Lower leg skin (tissue), 3 donors: ENCODE measurements around the gene ORM2.

Source experiments
- CTCF ChIP-seq, 3 donors: fragments of 450-650 bp; IDR thresholded peaks; one replicate each; pipeline ENCODE4 v1.5.1; 2016; ENCODE audit warnings: antibody characterized with exemption in 3 of 3, mild to moderate bottlenecking in 3 of 3, moderate library complexity in 2 of 3
- POLR2A ChIP-seq, 2 donors: fragments of 450-650 bp; IDR thresholded peaks; one replicate each; pipeline ENCODE4 v1.6.1; 2016 to 2017; ENCODE audit warnings: antibody characterized with exemption in 2 of 2, mild to moderate bottlenecking in 1 of 2, moderate library complexity in 1 of 2

DNA sequence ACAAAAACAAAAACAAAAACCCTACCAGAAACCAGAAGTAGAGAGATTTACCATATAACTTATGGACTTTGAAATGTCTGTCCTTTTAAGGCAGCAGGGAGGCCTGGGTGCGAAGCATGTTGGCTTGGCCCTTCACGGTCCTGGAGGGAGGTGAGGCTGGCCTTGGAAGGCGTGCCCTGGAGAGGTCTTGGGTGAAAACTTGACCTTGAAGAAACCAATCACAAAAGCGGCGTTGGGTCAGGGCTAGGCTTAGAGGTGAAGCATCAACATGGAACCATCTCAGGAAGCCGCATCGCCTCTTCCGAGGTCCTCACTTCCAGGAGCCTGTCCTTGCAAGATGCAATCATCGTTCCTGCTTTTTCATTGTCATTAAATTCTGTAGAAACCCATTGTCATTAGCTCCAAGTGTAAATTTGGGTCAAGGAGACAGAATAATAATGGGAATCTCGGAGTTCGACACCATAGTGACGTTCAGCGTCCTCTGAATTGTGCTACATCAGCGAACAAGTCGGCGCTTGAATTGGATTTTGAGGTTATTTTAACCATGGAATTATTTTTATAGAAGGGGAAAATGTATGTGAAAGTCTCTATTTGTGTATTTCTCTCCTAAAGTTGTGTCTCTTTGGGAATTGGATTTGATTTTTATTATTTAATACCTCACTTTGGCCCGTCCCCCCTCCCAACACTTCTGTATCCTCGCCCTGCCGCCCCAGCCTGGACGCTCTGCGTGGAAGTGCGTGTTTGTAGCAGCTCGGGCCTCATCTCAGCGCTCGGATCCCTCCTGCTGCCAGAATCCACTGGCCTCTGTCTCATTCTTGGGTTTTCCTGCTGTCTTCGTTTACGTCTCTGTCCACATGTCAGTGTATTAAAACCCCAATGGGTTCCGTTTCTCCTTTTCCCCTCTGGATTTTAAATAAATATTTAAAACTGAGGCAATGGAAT is 17.8 kb upstream of the ORM2 start:
- no peak for TF ChIP-seq CTCF (IDR thresholded peaks at IDR 0.05)
- TF ChIP-seq POLR2A (IDR thresholded peaks at IDR 0.05) = no peak
